HCT116 (cell line): ENCODE measurements around the gene PLEKHA6. TPM values are rescaled to one million over a fixed set of nuclear protein-coding genes. Genes with fewer than 3 reads are reported as not detected.

ENCODE experiments used
- ATAC-seq: fragments of 200-7000 bp; cut with Tn5 transposase; 2 replicates; pipeline ENCODE4 v1.9.1; 2020; ENCODE audit warnings: mild to moderate bottlenecking, moderate library complexity
- BruUV-seq: library from RNA; stranded (reverse); fragments of 400-500 nt; replicated peaks from 2 replicates; lab custom pipeline; 2021; lab: Mats Ljungman, UMichigan
- CTCF ChIA-PET: fragments of 300-600 bp; sonication (Branson Sonifier 250); formaldehyde crosslinking; loops from one replicate; lab custom pipeline; 2021; ENCODE audit warnings: antibody characterized with exemption; lab: Charles Lee
- POLR2A ChIA-PET: fragments of 300-600, 350-600 bp; sonication (Branson Sonifier 250); formaldehyde crosslinking; loops from one replicate; lab custom pipeline; 2021; ENCODE audit warnings: antibody characterized with exemption; lab: Charles Lee
- RAD21 ChIA-PET, 2 experiments: fragments of 300-600 bp; sonication (Branson Sonifier 250); formaldehyde crosslinking; loops; one replicate each; lab custom pipeline; 2023; ENCODE audit warnings: low total read pairs in 2 of 2; ENCODE audit not compliant: uncharacterized antibody in 2 of 2, unreplicated experiment in 2 of 2, low non-redundant PET in 1 of 2; lab: Charles Lee
- DNase-seq: peaks from one replicate; pipeline ENCODE4 v3.0.0-alpha.2; 2010; ENCODE audit warnings: low read depth, low spot score
- H2AFZ ChIP-seq: fragments of 200-600 bp; shearing (Covaris generic), sonication (generic); 2 replicates; pipeline ENCODE4 v1.6.1; 2017; ENCODE audit warnings: low read depth, mixed run types, mixed read lengths, antibody characterized with exemption, low read length; ENCODE audit not compliant: poor library complexity, severe bottlenecking
- H3K27ac ChIP-seq: 2 replicates; pipeline ENCODE4 v1.5.1; 2012; ENCODE audit warnings: low read depth, low read length
- H3K27me3 ChIP-seq: fragments of 200-600 bp; sonication (generic); 2 replicates; pipeline ENCODE4 v1.6.1; 2016; ENCODE audit warnings: mixed run types, low read length, mixed read lengths; ENCODE audit not compliant: insufficient read depth
- H3K36me3 ChIP-seq, 2 experiments: fragments of 200-500 bp in 1 of 2; fragments of 200-600 bp in 1 of 2; sonication (Bioruptor generic) in 1 of 2; sonication (generic) in 1 of 2; 2 replicates each; pipeline versions ENCODE4 v1.5.1 to v1.6.1; 2014 to 2016; ENCODE audit warnings: low read length in 2 of 2, inconsistent platforms in 1 of 2, mixed read lengths in 1 of 2, mixed run types in 1 of 2; ENCODE audit not compliant: insufficient read depth in 2 of 2, control insufficient read depth in 1 of 2
- H3K4me1 ChIP-seq, 2 experiments: fragments of 200-600 bp in 1 of 2; sonication (generic) in 1 of 2; 2 replicates each; pipeline versions ENCODE4 v1.5.1 to v1.6.1; 2012 to 2017; ENCODE audit warnings: low read length in 2 of 2, inconsistent platforms in 1 of 2, mild to moderate bottlenecking in 1 of 2, mixed read lengths in 1 of 2, mixed run types in 1 of 2, moderate library complexity in 1 of 2; ENCODE audit not compliant: insufficient read depth in 2 of 2, control insufficient read depth in 1 of 2
- H3K4me2 ChIP-seq: fragments of 200-600 bp; sonication (generic); 2 replicates; pipeline ENCODE4 v1.6.1; 2017; ENCODE audit warnings: mixed run types, low read length, mixed read lengths
- H3K4me3 ChIP-seq, 2 experiments: fragments of 200-600 bp in 1 of 2; sonication (generic) in 1 of 2; replicated peaks in 1 of 2; 2 replicates each; pipeline ENCODE4 v1.5.1; 2011 to 2016; ENCODE audit warnings: low read length in 2 of 2, control low read depth in 1 of 2, low read depth in 1 of 2, mild to moderate bottlenecking in 1 of 2, mixed read lengths in 1 of 2, mixed run types in 1 of 2
- H3K79me2 ChIP-seq: fragments of 200-600 bp; sonication (generic); 2 replicates; pipeline ENCODE4 v1.6.1; 2017; ENCODE audit warnings: mild to moderate bottlenecking, mixed run types, low read length, moderate library complexity, mixed read lengths; ENCODE audit not compliant: insufficient read depth
- H3K9ac ChIP-seq: fragments of 200-600 bp; sonication (generic); 2 replicates; pipeline ENCODE4 v1.6.1; 2016; ENCODE audit warnings: low read length, mixed read lengths
- H3K9me2 ChIP-seq: fragments of 200-600 bp; sonication (generic), shearing (Covaris generic); 2 replicates; pipeline ENCODE4 v1.6.1; 2017; ENCODE audit warnings: mixed run types, mild to moderate bottlenecking, moderate library complexity; ENCODE audit not compliant: insufficient read depth
- H3K9me3 ChIP-seq, 2 experiments: fragments of 200-500 bp in 1 of 2; fragments of 200-600 bp in 1 of 2; sonication (Bioruptor generic) in 1 of 2; sonication (generic) in 1 of 2; 2 replicates each; pipeline ENCODE4 v1.6.1; 2014 to 2017; ENCODE audit warnings: low read length in 2 of 2, mixed read lengths in 2 of 2, inconsistent platforms in 1 of 2, low read depth in 1 of 2, mild to moderate bottlenecking in 1 of 2, mixed run types in 1 of 2, moderate library complexity in 1 of 2; ENCODE audit not compliant: control insufficient read depth in 1 of 2, insufficient read depth in 1 of 2
- H4K20me1 ChIP-seq: fragments of 200-600 bp; sonication (generic), shearing (Covaris generic); 2 replicates; pipeline ENCODE4 v1.6.1; 2017; ENCODE audit warnings: mixed run types, mild to moderate bottlenecking, moderate library complexity; ENCODE audit not compliant: insufficient read depth
- EGR1 ChIP-seq: IDR thresholded peaks from 2 replicates; pipeline ENCODE4 v1.6.1; 2012; ENCODE audit warnings: low read depth
- ELF1 ChIP-seq: IDR thresholded peaks from 2 replicates; pipeline ENCODE4 v1.6.1; 2012; ENCODE audit warnings: low read depth, borderline replicate concordance
- EZH2 ChIP-seq: fragments of 200-600 bp; sonication (generic); IDR thresholded peaks from 2 replicates; pipeline ENCODE4 v1.6.1; 2017; ENCODE audit warnings: antibody characterized with exemption, mixed run types
- EZH2phosphoT487 ChIP-seq: fragments of 200-600 bp; IDR thresholded peaks from 2 replicates; pipeline ENCODE4 v1.6.1; 2018; ENCODE audit warnings: antibody characterized with exemption, borderline replicate concordance
- FOSL1 ChIP-seq: IDR thresholded peaks from 2 replicates; pipeline ENCODE4 v1.6.1; 2012; ENCODE audit warnings: low read depth
- JUND ChIP-seq: IDR thresholded peaks from 2 replicates; pipeline ENCODE4 v1.6.1; 2012
- SIN3A ChIP-seq: IDR thresholded peaks from 2 replicates; pipeline ENCODE4 v1.6.1; 2012; ENCODE audit warnings: low read depth
- SP1 ChIP-seq: IDR thresholded peaks from 2 replicates; pipeline ENCODE4 v1.6.1; 2012; ENCODE audit warnings: low read depth
- YY1 ChIP-seq: IDR thresholded peaks from 2 replicates; pipeline ENCODE4 v1.6.1; 2011; ENCODE audit warnings: low read length, low read depth, moderate library complexity, mild to moderate bottlenecking; ENCODE audit not compliant: insufficient replicate concordance; ENCODE audit errors: extremely low read depth
- ZNF274 ChIP-seq: fragments of 200-500 bp; sonication (Bioruptor generic); IDR thresholded peaks from 2 replicates; pipeline ENCODE4 v1.6.1; 2014; ENCODE audit warnings: mild to moderate bottlenecking, low read depth, low read length, inconsistent platforms
- intact Hi-C: fragments of 100-400 bp; cut with micrococcal nuclease; formaldehyde crosslinking; loops from 2 replicates; pipeline ENCODE4 v1.10.0; 2022
- total RNA-seq: library from RNA; stranded (reverse); gene quantifications from one replicate; pipeline ENCODE4 v1.2.1, GENCODE V29; 2021; ENCODE audit not compliant: unreplicated experiment
- TF ChIP-seq, protein P1 (sequence below): IDR thresholded peaks from 2 replicates; pipeline ENCODE4 v1.6.1; 2012
- TF ChIP-seq, protein P2 (sequence below): IDR thresholded peaks from 2 replicates; pipeline ENCODE4 v1.6.1; 2011; ENCODE audit warnings: mild to moderate bottlenecking, low read length, moderate library complexity; ENCODE audit not compliant: insufficient replicate concordance; ENCODE audit errors: extremely low read depth
- TF ChIP-seq, protein P3 (sequence below), 3 experiments: fragments of 200-600 bp in 1 of 3; sonication (generic) in 1 of 3; IDR thresholded peaks in 2 of 3; conservative IDR thresholded peaks in 1 of 3; 2 replicates each; pipeline ENCODE4 v1.5.1; 2012 to 2017; ENCODE audit warnings: low read depth in 2 of 3, low read length in 2 of 3, antibody characterized with exemption in 1 of 3, borderline replicate concordance in 1 of 3, control low read depth in 1 of 3, mild to moderate bottlenecking in 1 of 3, mixed read lengths in 1 of 3, mixed run types in 1 of 3, moderate library complexity in 1 of 3; ENCODE audit not compliant: insufficient read depth in 1 of 3
- TF ChIP-seq, protein P4 (sequence below): IDR thresholded peaks from 2 replicates; pipeline ENCODE4 v1.6.1; 2012; ENCODE audit warnings: low read depth

The PLEKHA6 gene
- total RNA-seq, 1 experiment from 2014 or later = 13.1 TPM

DNA sequence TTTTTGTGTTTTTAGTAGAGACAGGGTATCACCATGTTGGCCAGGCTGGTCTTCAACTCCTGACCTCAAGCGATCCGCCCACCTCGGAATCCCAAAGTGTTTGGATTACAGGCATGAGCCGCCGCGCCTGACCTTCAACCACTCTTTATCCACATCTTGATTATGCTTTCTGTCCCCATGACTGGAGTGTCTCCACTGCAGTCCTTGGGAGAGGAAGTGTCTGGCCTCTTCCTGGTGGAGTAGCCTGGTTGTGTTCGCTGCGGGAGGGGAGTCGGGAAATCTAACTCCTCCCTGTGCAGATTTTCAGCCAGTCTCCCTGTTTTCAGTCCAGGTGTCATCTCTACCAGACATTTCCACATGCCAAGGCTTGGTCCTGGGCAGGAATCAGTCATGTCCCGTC, 173.1 kb downstream of the PLEKHA6 start:
- no peak overlapping the region for H3K27ac ChIP-seq
- POLR2A ChIA-PET = no interaction called here

More for the DNA sequence above, 173.1 kb downstream of the PLEKHA6 start:
- H3K27me3 ChIP-seq = no peaks in the 10 kb centered on the region
- no peaks in the 10 kb centered on the region for H3K36me3 ChIP-seq
- no peaks in the 10 kb centered on the region for H3K79me2 ChIP-seq
- H3K9ac ChIP-seq = no peak overlapping the region
- H4K20me1 ChIP-seq = no peaks in the 10 kb centered on the region
- no peaks in the 10 kb centered on the region for H3K9me3 ChIP-seq
- intact Hi-C loops = no loop called here
- no peak overlapping the region for H2AFZ ChIP-seq
- RAD21 ChIA-PET = no interaction called here
- CTCF ChIA-PET = interaction anchor here (1.0 kb wide), 1 partner anchor 27 kb away, joined by 4 read pairs; the partner anchor contains the start of gene GOLT1A
- H3K4me2 ChIP-seq = no peak overlapping the region
- TF ChIP-seq ZNF274 (no peak), EZH2phosphoT487 (no peak), SP1 (no peak), SIN3A (no peak), ELF1 (no peak), EGR1 (no peak), EZH2 (no peak), JUND (no peak), FOSL1 (no peak), YY1 (no peak)
- TF ChIP-seq, protein P1, sequence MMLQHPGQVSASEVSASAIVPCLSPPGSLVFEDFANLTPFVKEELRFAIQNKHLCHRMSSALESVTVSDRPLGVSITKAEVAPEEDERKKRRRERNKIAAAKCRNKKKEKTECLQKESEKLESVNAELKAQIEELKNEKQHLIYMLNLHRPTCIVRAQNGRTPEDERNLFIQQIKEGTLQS = no peak
- TF ChIP-seq, protein P2, sequence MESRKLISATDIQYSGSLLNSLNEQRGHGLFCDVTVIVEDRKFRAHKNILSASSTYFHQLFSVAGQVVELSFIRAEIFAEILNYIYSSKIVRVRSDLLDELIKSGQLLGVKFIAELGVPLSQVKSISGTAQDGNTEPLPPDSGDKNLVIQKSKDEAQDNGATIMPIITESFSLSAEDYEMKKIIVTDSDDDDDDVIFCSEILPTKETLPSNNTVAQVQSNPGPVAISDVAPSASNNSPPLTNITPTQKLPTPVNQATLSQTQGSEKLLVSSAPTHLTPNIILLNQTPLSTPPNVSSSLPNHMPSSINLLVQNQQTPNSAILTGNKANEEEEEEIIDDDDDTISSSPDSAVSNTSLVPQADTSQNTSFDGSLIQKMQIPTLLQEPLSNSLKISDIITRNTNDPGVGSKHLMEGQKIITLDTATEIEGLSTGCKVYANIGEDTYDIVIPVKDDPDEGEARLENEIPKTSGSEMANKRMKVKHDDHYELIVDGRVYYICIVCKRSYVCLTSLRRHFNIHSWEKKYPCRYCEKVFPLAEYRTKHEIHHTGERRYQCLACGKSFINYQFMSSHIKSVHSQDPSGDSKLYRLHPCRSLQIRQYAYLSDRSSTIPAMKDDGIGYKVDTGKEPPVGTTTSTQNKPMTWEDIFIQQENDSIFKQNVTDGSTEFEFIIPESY = no peak
- TF ChIP-seq, protein P3, sequence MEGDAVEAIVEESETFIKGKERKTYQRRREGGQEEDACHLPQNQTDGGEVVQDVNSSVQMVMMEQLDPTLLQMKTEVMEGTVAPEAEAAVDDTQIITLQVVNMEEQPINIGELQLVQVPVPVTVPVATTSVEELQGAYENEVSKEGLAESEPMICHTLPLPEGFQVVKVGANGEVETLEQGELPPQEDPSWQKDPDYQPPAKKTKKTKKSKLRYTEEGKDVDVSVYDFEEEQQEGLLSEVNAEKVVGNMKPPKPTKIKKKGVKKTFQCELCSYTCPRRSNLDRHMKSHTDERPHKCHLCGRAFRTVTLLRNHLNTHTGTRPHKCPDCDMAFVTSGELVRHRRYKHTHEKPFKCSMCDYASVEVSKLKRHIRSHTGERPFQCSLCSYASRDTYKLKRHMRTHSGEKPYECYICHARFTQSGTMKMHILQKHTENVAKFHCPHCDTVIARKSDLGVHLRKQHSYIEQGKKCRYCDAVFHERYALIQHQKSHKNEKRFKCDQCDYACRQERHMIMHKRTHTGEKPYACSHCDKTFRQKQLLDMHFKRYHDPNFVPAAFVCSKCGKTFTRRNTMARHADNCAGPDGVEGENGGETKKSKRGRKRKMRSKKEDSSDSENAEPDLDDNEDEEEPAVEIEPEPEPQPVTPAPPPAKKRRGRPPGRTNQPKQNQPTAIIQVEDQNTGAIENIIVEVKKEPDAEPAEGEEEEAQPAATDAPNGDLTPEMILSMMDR (IDR thresholded peaks at IDR 0.05 in 2 of 3, conservative IDR thresholded peaks at IDR 0.05 in 1 of 3; ENCODE audit: borderline replicate concordance in 1 of 3, insufficient read depth in 1 of 3, low read depth in 2 of 3, low read length in 2 of 3) = no peak
- TF ChIP-seq, protein P4, sequence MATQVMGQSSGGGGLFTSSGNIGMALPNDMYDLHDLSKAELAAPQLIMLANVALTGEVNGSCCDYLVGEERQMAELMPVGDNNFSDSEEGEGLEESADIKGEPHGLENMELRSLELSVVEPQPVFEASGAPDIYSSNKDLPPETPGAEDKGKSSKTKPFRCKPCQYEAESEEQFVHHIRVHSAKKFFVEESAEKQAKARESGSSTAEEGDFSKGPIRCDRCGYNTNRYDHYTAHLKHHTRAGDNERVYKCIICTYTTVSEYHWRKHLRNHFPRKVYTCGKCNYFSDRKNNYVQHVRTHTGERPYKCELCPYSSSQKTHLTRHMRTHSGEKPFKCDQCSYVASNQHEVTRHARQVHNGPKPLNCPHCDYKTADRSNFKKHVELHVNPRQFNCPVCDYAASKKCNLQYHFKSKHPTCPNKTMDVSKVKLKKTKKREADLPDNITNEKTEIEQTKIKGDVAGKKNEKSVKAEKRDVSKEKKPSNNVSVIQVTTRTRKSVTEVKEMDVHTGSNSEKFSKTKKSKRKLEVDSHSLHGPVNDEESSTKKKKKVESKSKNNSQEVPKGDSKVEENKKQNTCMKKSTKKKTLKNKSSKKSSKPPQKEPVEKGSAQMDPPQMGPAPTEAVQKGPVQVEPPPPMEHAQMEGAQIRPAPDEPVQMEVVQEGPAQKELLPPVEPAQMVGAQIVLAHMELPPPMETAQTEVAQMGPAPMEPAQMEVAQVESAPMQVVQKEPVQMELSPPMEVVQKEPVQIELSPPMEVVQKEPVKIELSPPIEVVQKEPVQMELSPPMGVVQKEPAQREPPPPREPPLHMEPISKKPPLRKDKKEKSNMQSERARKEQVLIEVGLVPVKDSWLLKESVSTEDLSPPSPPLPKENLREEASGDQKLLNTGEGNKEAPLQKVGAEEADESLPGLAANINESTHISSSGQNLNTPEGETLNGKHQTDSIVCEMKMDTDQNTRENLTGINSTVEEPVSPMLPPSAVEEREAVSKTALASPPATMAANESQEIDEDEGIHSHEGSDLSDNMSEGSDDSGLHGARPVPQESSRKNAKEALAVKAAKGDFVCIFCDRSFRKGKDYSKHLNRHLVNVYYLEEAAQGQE = no peak
- no peaks in the 10 kb centered on the region for H3K9me2 ChIP-seq
- BruUV-seq = no TSS peak
- DNase-seq (no peak), ATAC-seq (no peak)
- no peak overlapping the region for H3K4me3 ChIP-seq
- H3K4me1 ChIP-seq = no peaks in the 10 kb centered on the region
